Placental epithelial cell (primary cell): ENCODE results near the gene FRYL. TPM values are rescaled to one million over a fixed set of nuclear protein-coding genes. Genes with fewer than 3 reads are reported as not detected.

Source experiments
- small RNA-seq: library from RNA; depleted of rRNA; stranded (forward); fragments of <200 nt; gene quantifications from one replicate; pipeline ENCODE3, GENCODE V24; 2012
- total RNA-seq: library from RNA; depleted of rRNA; stranded (reverse); fragments of >200 nt; gene quantifications from 2 replicates; pipeline ENCODE4 v1.2.3, GENCODE V29; 2012

FRYL gene
- 60.3 and 66.3 TPM in 2 replicates for total RNA-seq

GRCh38 chr4:48779998-48780864 is at the start of gene FRYL:
Gene FRYL, minus strand, starts transcription at chr4:48780279. Its CDS starts 145,869 bp downstream, at chr4:48634410.

GRCh38 chr4:48490012-48490679 is 289.9 kb downstream of the FRYL start, which contains the start of gene ZAR1:
Gene ZAR1, plus strand, starts transcription at chr4:48490252. Its CDS starts 40 bp downstream, at chr4:48490292.

GRCh38 chr4:48483006-48483776 is 296.9 kb downstream of the FRYL start, which contains the start of gene SLC10A4:
Gene SLC10A4, plus strand, starts transcription at chr4:48483343. Its CDS starts 219 bp downstream, at chr4:48483562.

Small RNA genes within 50 kb of the gene (small RNA-seq; reads per million reads assigned to genes)
- not detected for gene RNU5E-3P

Other genes starting within 250 kb of the FRYL start
- 75.4 and 92.2 TPM in 2 replicates for gene OCIAD1, start 50.8 kb upstream of the FRYL start, total RNA-seq
- 38.1 and 68.3 TPM in 2 replicates for gene OCIAD2, start 126.5 kb upstream of the FRYL start, total RNA-seq
- not detected in 2 replicates for gene CWH43, start 206.0 kb upstream of the FRYL start, total RNA-seq